ENCODE results near the gene ELF3. TPM values are rescaled to one million over a fixed set of nuclear protein-coding genes. Genes with fewer than 3 reads are reported as not detected.

The ELF3 gene
- total and polyA plus RNA-seq, 2 of the 13 experiments (the other 11 are each of a cell fraction or from before 2014, with no cell fraction given): 11.5 to 55.1 TPM

DNA sequence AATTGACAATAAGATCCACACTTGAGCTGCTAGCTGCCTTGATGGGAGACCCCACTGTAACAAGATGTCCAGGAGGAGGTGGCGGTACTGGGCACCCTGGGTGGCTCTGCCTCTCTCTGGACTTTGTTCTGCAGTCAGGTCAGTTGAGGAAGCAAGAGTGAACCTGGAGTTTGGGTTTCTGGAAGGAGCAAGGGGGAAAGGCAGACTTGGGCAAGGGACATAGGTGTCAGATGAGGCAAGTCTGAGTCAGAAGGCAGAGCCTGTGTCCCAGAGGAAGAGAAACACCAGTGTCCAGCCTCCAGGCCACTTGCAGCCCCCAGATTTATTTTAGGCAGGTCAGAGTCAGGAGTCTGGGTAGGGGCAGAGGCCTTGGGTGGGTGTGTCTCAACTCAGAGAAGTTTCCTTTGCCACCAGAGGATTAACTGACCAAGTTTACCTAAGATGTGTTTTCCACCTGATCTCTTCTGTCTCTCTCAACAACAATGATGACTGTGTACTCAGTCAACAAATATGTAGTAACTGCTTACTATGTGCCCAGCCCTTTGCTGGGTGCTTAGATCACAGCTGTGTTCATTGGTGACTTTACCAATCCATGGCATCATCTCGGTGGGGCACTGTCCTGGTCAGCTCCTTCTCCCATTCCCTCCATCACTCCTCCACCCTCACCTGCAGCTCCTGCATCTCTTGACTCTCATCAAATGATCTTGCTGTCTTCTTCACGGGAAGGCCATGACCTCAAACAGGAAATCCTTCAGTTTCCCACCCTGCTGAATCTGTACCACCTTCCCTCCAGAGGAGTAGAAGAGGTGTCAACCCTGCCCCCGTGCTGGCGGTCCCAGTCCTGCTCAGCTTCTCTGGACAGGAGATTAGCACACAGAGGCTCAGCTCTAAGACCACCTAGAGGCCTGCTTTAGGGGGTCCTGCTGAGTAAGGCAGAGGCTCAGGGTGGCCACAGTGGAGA, 36.6 kb downstream of the ELF3 start (continued):
- TF ChIP-seq, protein P1, sequence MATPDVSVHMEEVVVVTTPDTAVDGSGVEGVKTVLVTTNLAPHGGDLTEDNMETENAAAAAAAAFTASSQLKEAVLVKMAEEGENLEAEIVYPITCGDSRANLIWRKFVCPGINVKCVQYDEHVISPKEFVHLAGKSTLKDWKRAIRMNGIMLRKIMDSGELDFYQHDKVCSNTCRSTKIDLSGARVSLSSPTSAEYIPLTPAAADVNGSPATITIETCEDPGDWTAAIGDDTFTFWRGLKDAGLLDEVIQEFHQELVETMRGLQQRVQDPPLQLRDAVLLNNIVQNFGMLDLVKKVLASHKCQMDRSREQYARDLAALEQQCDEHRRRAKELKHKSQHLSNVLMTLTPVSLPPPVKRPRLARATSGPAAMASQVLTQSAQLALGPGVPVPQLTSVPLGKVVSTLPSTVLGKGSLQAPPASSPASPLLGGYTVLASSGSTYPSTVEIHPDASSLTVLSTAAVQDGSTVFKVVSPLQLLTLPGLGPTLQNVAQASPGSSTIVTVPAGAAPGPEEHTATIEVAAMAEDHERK (CRISPR knock-in tag; IDR thresholded peaks at IDR 0.05; ENCODE audit: low read depth): no peak
- TF ChIP-seq ZNF614 (CRISPR knock-in tag; IDR thresholded peaks at IDR 0.05; ENCODE audit: borderline replicate concordance): no peak
- TF ChIP-seq ZNF441 (CRISPR knock-in tag; IDR thresholded peaks at IDR 0.05; ENCODE audit: borderline replicate concordance): no peak
- peak; percentile 78 for TF ChIP-seq PITX1 (CRISPR knock-in tag; IDR thresholded peaks at IDR 0.05)
- TF ChIP-seq TCF7 (IDR thresholded peaks at IDR 0.05; ENCODE audit: low read depth): no peak
- no peak for TF ChIP-seq FOXC1 (CRISPR knock-in tag; IDR thresholded peaks at IDR 0.05; ENCODE audit: borderline replicate concordance)
- TF ChIP-seq ZNF274 (CRISPR knock-in tag; IDR thresholded peaks at IDR 0.05): no peak
- no peak for TF ChIP-seq ZFP82 (CRISPR knock-in tag; IDR thresholded peaks at IDR 0.05; ENCODE audit: borderline replicate concordance)
- no peak for TF ChIP-seq GTF2F1 (IDR thresholded peaks at IDR 0.05; ENCODE audit: low read length)
- TF ChIP-seq ETV5 (CRISPR knock-in tag; IDR thresholded peaks at IDR 0.05; ENCODE audit: borderline replicate concordance): peak; percentile 42; the same call in 1 of the 2 replicates
- TF ChIP-seq KDM1A (CRISPR knock-in tag; IDR thresholded peaks at IDR 0.05): peak; percentile 40; the same call in 1 of the 2 replicates
- no peak for TF ChIP-seq ZNF776 (CRISPR knock-in tag; IDR thresholded peaks at IDR 0.05)
- TF ChIP-seq NONO (IDR thresholded peaks at IDR 0.05): no peak
- TF ChIP-seq NONO (CRISPR knock-in tag; conservative IDR thresholded peaks at IDR 0.05): no peak
- TF ChIP-seq, protein P2, sequence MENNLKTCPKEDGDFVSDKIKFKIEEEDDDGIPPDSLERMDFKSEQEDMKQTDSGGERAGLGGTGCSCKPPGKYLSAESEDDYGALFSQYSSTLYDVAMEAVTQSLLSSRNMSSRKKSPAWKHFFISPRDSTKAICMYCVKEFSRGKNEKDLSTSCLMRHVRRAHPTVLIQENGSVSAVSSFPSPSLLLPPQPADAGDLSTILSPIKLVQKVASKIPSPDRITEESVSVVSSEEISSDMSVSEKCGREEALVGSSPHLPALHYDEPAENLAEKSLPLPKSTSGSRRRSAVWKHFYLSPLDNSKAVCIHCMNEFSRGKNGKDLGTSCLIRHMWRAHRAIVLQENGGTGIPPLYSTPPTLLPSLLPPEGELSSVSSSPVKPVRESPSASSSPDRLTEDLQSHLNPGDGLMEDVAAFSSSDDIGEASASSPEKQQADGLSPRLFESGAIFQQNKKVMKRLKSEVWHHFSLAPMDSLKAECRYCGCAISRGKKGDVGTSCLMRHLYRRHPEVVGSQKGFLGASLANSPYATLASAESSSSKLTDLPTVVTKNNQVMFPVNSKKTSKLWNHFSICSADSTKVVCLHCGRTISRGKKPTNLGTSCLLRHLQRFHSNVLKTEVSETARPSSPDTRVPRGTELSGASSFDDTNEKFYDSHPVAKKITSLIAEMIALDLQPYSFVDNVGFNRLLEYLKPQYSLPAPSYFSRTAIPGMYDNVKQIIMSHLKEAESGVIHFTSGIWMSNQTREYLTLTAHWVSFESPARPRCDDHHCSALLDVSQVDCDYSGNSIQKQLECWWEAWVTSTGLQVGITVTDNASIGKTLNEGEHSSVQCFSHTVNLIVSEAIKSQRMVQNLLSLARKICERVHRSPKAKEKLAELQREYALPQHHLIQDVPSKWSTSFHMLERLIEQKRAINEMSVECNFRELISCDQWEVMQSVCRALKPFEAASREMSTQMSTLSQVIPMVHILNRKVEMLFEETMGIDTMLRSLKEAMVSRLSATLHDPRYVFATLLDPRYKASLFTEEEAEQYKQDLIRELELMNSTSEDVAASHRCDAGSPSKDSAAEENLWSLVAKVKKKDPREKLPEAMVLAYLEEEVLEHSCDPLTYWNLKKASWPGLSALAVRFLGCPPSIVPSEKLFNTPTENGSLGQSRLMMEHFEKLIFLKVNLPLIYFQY (CRISPR knock-in tag; IDR thresholded peaks at IDR 0.05; ENCODE audit: borderline replicate concordance): no peak
- no peak for TF ChIP-seq ZNF766 (CRISPR knock-in tag; IDR thresholded peaks at IDR 0.05; ENCODE audit: borderline replicate concordance)
- TF ChIP-seq AGO1 (IDR thresholded peaks at IDR 0.05; ENCODE audit: low read depth, low read length, poor library complexity, severe bottlenecking): no peak
- TF ChIP-seq, protein P3, sequence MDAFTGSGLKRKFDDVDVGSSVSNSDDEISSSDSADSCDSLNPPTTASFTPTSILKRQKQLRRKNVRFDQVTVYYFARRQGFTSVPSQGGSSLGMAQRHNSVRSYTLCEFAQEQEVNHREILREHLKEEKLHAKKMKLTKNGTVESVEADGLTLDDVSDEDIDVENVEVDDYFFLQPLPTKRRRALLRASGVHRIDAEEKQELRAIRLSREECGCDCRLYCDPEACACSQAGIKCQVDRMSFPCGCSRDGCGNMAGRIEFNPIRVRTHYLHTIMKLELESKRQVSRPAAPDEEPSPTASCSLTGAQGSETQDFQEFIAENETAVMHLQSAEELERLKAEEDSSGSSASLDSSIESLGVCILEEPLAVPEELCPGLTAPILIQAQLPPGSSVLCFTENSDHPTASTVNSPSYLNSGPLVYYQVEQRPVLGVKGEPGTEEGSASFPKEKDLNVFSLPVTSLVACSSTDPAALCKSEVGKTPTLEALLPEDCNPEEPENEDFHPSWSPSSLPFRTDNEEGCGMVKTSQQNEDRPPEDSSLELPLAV (CRISPR knock-in tag; conservative IDR thresholded peaks at IDR 0.05; ENCODE audit: low read depth): no peak
- TF ChIP-seq, protein P4, sequence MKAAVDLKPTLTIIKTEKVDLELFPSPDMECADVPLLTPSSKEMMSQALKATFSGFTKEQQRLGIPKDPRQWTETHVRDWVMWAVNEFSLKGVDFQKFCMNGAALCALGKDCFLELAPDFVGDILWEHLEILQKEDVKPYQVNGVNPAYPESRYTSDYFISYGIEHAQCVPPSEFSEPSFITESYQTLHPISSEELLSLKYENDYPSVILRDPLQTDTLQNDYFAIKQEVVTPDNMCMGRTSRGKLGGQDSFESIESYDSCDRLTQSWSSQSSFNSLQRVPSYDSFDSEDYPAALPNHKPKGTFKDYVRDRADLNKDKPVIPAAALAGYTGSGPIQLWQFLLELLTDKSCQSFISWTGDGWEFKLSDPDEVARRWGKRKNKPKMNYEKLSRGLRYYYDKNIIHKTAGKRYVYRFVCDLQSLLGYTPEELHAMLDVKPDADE (CRISPR knock-in tag; IDR thresholded peaks at IDR 0.05): no peak
- TF ChIP-seq SOX5 (CRISPR knock-in tag; IDR thresholded peaks at IDR 0.05; ENCODE audit: borderline replicate concordance): peak; percentile 95
- 0 out of 2 replicates have a peak, but pooled peaks have one; percentile 65 for TF ChIP-seq ZNF3 (CRISPR knock-in tag; IDR thresholded peaks at IDR 0.05)
- no peak for TF ChIP-seq HNRNPL (IDR thresholded peaks at IDR 0.05; ENCODE audit: low read depth, low read length)
